Measurements from ENCODE around the gene PPP1R13L. TPM values are rescaled to one million over a fixed set of nuclear protein-coding genes. Genes with fewer than 3 reads are reported as not detected.

The PPP1R13L gene
- polyA plus RNA-seq, 4 donors: 12.7 to 30.5 (median 21.3) TPM

GRCh38 chr19:45352062-45352461 lies 52.8 kb downstream of the PPP1R13L start:
- H3K4me1 ChIP-seq (ENCODE audit: control insufficient read depth in 3 of 3, insufficient read depth in 2 of 3, low read depth in 1 of 3, low read length in 2 of 3): no peaks in the 10 kb centered on the region
- peaks cover 0 to 74% (median 6%) of the 10 kb centered on the region in 3 donors for H3K36me3 ChIP-seq (ENCODE audit: control insufficient read depth in 3 of 3, insufficient read depth in 2 of 3, low read depth in 1 of 3, low read length in 3 of 3)
- 87 to 89% (median 89%) methylated on average over 12 to 15 of the region's 15 CpGs for WGBS, 3 donors
- no peak for DNase-seq
- H3K4me3 ChIP-seq (ENCODE audit: low read depth in 1 of 3, low read length in 3 of 3): no peak overlapping the region
- no peak for FAIRE-seq
- H3K27me3 ChIP-seq (ENCODE audit: control insufficient read depth in 3 of 3, insufficient read depth in 3 of 3, low read length in 3 of 3): peaks cover 0 to 7% (median 0%) of the 10 kb centered on the region in 3 donors
- no peak overlapping the region for H3K27ac ChIP-seq (ENCODE audit: low read depth in 1 of 3, low read length in 2 of 3)
- H3K9me3 ChIP-seq (ENCODE audit: control insufficient read depth in 2 of 2, insufficient read depth in 1 of 2, low read depth in 1 of 2, low read length in 1 of 2): peaks cover 0 to 3% of the 10 kb centered on the region in 2 donors

- Histone ChIP-seq H3K9me3 (ENCODE audit: control insufficient read depth in 2 of 2, insufficient read depth in 1 of 2, low read depth in 1 of 2, low read length in 1 of 2) (peaks cover 0 to 3% of the 10 kb centered on the region in 2 donors), H3K27ac (ENCODE audit: low read depth in 1 of 3, low read length in 2 of 3) (no peak overlapping the region), H3K36me3 (ENCODE audit: control insufficient read depth in 3 of 3, insufficient read depth in 2 of 3, low read depth in 1 of 3, low read length in 3 of 3) (peaks cover 0 to 68% (median 6%) of the 10 kb centered on the region in 3 donors), H3K4me3 (ENCODE audit: low read depth in 1 of 3, low read length in 3 of 3) (no peak overlapping the region), H3K4me1 (ENCODE audit: control insufficient read depth in 3 of 3, insufficient read depth in 2 of 3, low read depth in 1 of 3, low read length in 2 of 3) (no peaks in the 10 kb centered on the region), H3K27me3 (ENCODE audit: control insufficient read depth in 3 of 3, insufficient read depth in 3 of 3, low read length in 3 of 3) (peaks cover 0 to 12% (median 0%) of the 10 kb centered on the region in 3 donors)
- FAIRE-seq (no peak), DNase-seq (no peak)
- 79 to 80% (median 79%) methylated on average over 13 of the region's 13 CpGs for WGBS, 3 donors
Measured at GRCh38 chr19:45351401-45351952, 53.4 kb downstream of the PPP1R13L start.

- 85 to 90% (median 89%) methylated on average over 17 of the region's 17 CpGs for WGBS, 3 donors
- Histone ChIP-seq H3K9me3 (ENCODE audit: control insufficient read depth in 2 of 2, insufficient read depth in 1 of 2, low read depth in 1 of 2, low read length in 1 of 2) (peaks cover 0 to 3% of the 10 kb centered on the region in 2 donors), H3K36me3 (ENCODE audit: control insufficient read depth in 3 of 3, insufficient read depth in 2 of 3, low read depth in 1 of 3, low read length in 3 of 3) (peaks cover 0 to 60% (median 6%) of the 10 kb centered on the region in 3 donors), H3K4me3 (ENCODE audit: low read depth in 1 of 3, low read length in 3 of 3) (no peak overlapping the region), H3K27ac (ENCODE audit: low read depth in 1 of 3, low read length in 2 of 3) (no peak overlapping the region), H3K4me1 (ENCODE audit: control insufficient read depth in 3 of 3, insufficient read depth in 2 of 3, low read depth in 1 of 3, low read length in 2 of 3) (no peaks in the 10 kb centered on the region), H3K27me3 (ENCODE audit: control insufficient read depth in 3 of 3, insufficient read depth in 3 of 3, low read length in 3 of 3) (peaks cover 0 to 21% (median 0%) of the 10 kb centered on the region in 3 donors)
- DNase-seq (no peak), FAIRE-seq (no peak)
Measured at GRCh38 chr19:45350477-45351058, 54.3 kb downstream of the PPP1R13L start.

- H3K4me3 ChIP-seq (ENCODE audit: low read depth in 1 of 3, low read length in 3 of 3): no peak overlapping the region
- peaks cover 0 to 51% (median 6%) of the 10 kb centered on the region in 3 donors for H3K36me3 ChIP-seq (ENCODE audit: control insufficient read depth in 3 of 3, insufficient read depth in 2 of 3, low read depth in 1 of 3, low read length in 3 of 3)
- H3K4me1 ChIP-seq (ENCODE audit: control insufficient read depth in 3 of 3, insufficient read depth in 2 of 3, low read depth in 1 of 3, low read length in 2 of 3): no peaks in the 10 kb centered on the region
- H3K27ac ChIP-seq (ENCODE audit: low read depth in 1 of 3, low read length in 2 of 3): no peak overlapping the region
- DNase-seq (no peak), FAIRE-seq (no peak)
- peaks cover 4 to 31% (median 4%) of the 10 kb centered on the region in 3 donors for H3K27me3 ChIP-seq (ENCODE audit: control insufficient read depth in 3 of 3, insufficient read depth in 3 of 3, low read length in 3 of 3)
- WGBS, 3 donors: 84 to 89% (median 87%) methylated on average over 13 to 17 of the region's 17 CpGs
- H3K9me3 ChIP-seq (ENCODE audit: control insufficient read depth in 2 of 2, insufficient read depth in 1 of 2, low read depth in 1 of 2, low read length in 1 of 2): no peaks in the 10 kb centered on the region
Measured at GRCh38 chr19:45349430-45349941, 55.4 kb downstream of the PPP1R13L start.

- Histone ChIP-seq H3K36me3 (ENCODE audit: control insufficient read depth in 3 of 3, insufficient read depth in 2 of 3, low read depth in 1 of 3, low read length in 3 of 3) (peaks cover 0 to 47% (median 6%) of the 10 kb centered on the region in 3 donors), H3K27ac (ENCODE audit: low read depth in 1 of 3, low read length in 2 of 3) (no peak overlapping the region), H3K4me3 (ENCODE audit: low read depth in 1 of 3, low read length in 3 of 3) (no peak overlapping the region), H3K9me3 (ENCODE audit: control insufficient read depth in 2 of 2, insufficient read depth in 1 of 2, low read depth in 1 of 2, low read length in 1 of 2) (no peaks in the 10 kb centered on the region), H3K4me1 (ENCODE audit: control insufficient read depth in 3 of 3, insufficient read depth in 2 of 3, low read depth in 1 of 3, low read length in 2 of 3) (no peaks in the 10 kb centered on the region), H3K27me3 (ENCODE audit: control insufficient read depth in 3 of 3, insufficient read depth in 3 of 3, low read length in 3 of 3) (peaks cover 4 to 32% (median 4%) of the 10 kb centered on the region in 3 donors)
- FAIRE-seq (no peak), DNase-seq (no peak)
- WGBS, 3 donors: 45 to 55% (median 53%) methylated on average over 3 of the region's 3 CpGs
Measured at GRCh38 chr19:45349126-45349415, 55.8 kb downstream of the PPP1R13L start.

- DNase-seq: no peak
- no peak overlapping the region for H3K27ac ChIP-seq (ENCODE audit: low read depth in 1 of 3, low read length in 2 of 3)
- FAIRE-seq: no peak
Measured at GRCh38 chr19:45348367-45349125, 56.3 kb downstream of the PPP1R13L start.

GRCh38 chr19:45347570-45348366 lies 57.1 kb downstream of the PPP1R13L start:
- WGBS, 3 donors: 65 to 76% (median 75%) methylated on average over 25 of the region's 25 CpGs
- DNase-seq (no peak), FAIRE-seq (no peak)

More at GRCh38 chr19:45348367-45349125, 56.3 kb downstream of the PPP1R13L start:
- peaks cover 4 to 35% (median 4%) of the 10 kb centered on the region in 3 donors for H3K27me3 ChIP-seq (ENCODE audit: control insufficient read depth in 3 of 3, insufficient read depth in 3 of 3, low read length in 3 of 3)
- peaks cover 0 to 43% (median 6%) of the 10 kb centered on the region in 3 donors for H3K36me3 ChIP-seq (ENCODE audit: control insufficient read depth in 3 of 3, insufficient read depth in 2 of 3, low read depth in 1 of 3, low read length in 3 of 3)
- no peaks in the 10 kb centered on the region for H3K4me1 ChIP-seq (ENCODE audit: control insufficient read depth in 3 of 3, insufficient read depth in 2 of 3, low read depth in 1 of 3, low read length in 2 of 3)
- 60 to 77% (median 64%) methylated on average over 20 to 23 of the region's 23 CpGs for WGBS, 3 donors
- no peaks in the 10 kb centered on the region for H3K9me3 ChIP-seq (ENCODE audit: control insufficient read depth in 2 of 2, insufficient read depth in 1 of 2, low read depth in 1 of 2, low read length in 1 of 2)
- H3K4me3 ChIP-seq (ENCODE audit: low read depth in 1 of 3, low read length in 3 of 3): no peak overlapping the region

GRCh38 chr19:45346449-45346848 lies 58.4 kb downstream of the PPP1R13L start:
- Histone ChIP-seq H3K27ac (ENCODE audit: low read depth in 1 of 3, low read length in 2 of 3) (no peak overlapping the region), H3K9me3 (ENCODE audit: control insufficient read depth in 2 of 2, insufficient read depth in 1 of 2, low read depth in 1 of 2, low read length in 1 of 2) (no peaks in the 10 kb centered on the region), H3K27me3 (ENCODE audit: control insufficient read depth in 3 of 3, insufficient read depth in 3 of 3, low read length in 3 of 3) (peaks cover 4 to 50% (median 8%) of the 10 kb centered on the region in 3 donors), H3K36me3 (ENCODE audit: control insufficient read depth in 3 of 3, insufficient read depth in 2 of 3, low read depth in 1 of 3, low read length in 3 of 3) (peaks cover 0 to 23% (median 3%) of the 10 kb centered on the region in 3 donors), H3K4me3 (ENCODE audit: low read depth in 1 of 3, low read length in 3 of 3) (no peak overlapping the region), H3K4me1 (ENCODE audit: control insufficient read depth in 3 of 3, insufficient read depth in 2 of 3, low read depth in 1 of 3, low read length in 2 of 3) (no peaks in the 10 kb centered on the region)
- DNase-seq (no peak), FAIRE-seq (no peak)
- 16 to 27% (median 19%) methylated on average over 24 to 27 of the region's 27 CpGs for WGBS, 3 donors

More at GRCh38 chr19:45347570-45348366, 57.1 kb downstream of the PPP1R13L start:
- no peak overlapping the region for H3K27ac ChIP-seq (ENCODE audit: low read depth in 1 of 3, low read length in 2 of 3)
- peaks cover 4 to 38% (median 4%) of the 10 kb centered on the region in 3 donors for H3K27me3 ChIP-seq (ENCODE audit: control insufficient read depth in 3 of 3, insufficient read depth in 3 of 3, low read length in 3 of 3)
- H3K4me1 ChIP-seq (ENCODE audit: control insufficient read depth in 3 of 3, insufficient read depth in 2 of 3, low read depth in 1 of 3, low read length in 2 of 3): no peaks in the 10 kb centered on the region
- no peak overlapping the region for H3K4me3 ChIP-seq (ENCODE audit: low read depth in 1 of 3, low read length in 3 of 3)
- H3K36me3 ChIP-seq (ENCODE audit: control insufficient read depth in 3 of 3, insufficient read depth in 2 of 3, low read depth in 1 of 3, low read length in 3 of 3): peaks cover 0 to 36% (median 6%) of the 10 kb centered on the region in 3 donors
- no peaks in the 10 kb centered on the region for H3K9me3 ChIP-seq (ENCODE audit: control insufficient read depth in 2 of 2, insufficient read depth in 1 of 2, low read depth in 1 of 2, low read length in 1 of 2)

All from small intestine (tissue), 7 donors.